ENCODE measurements around the gene CDK4. TPM values are rescaled to one million over a fixed set of nuclear protein-coding genes. Genes with fewer than 3 reads are reported as not detected.
"Not testable (repeated sequence)": the region's sequence is repeated elsewhere in the genome, so short reads cannot be mapped to it uniquely, and the experiment has no call there.

CDK4 gene
- total and polyA plus RNA-seq, 2 donors, result 71.7 to 89.9 TPM

- Histone ChIP-seq H3K36me3 (ENCODE audit: insufficient read depth) (peaks cover under 1% of the 10 kb centered on the region), H3K4me3 (ENCODE audit: low read depth, low read length) (no peak overlapping the region), H3K27ac (ENCODE audit: low read depth) (no peak overlapping the region), H3K4me1 (ENCODE audit: insufficient read depth) (peaks cover 2% of the 10 kb centered on the region)
- DNase-seq (ENCODE audit: extremely low spot score), result no peak
- WGBS, result 55% methylated on average over 11 of the region's 11 CpGs
Observed at GRCh38 chr12:57724936-57725740, 27.0 kb downstream of the CDK4 start.

GRCh38 chr12:57724003-57724935 is 27.8 kb downstream of the CDK4 start:
- H3K4me3 ChIP-seq (ENCODE audit: low read depth, low read length), result no peak overlapping the region
- H3K4me1 ChIP-seq (ENCODE audit: insufficient read depth), result peaks cover 2% of the 10 kb centered on the region
- H3K36me3 ChIP-seq (ENCODE audit: insufficient read depth), result peaks cover 4% of the 10 kb centered on the region
- WGBS, result 81% methylated on average over 12 of the region's 12 CpGs
- no peak for DNase-seq (ENCODE audit: extremely low spot score)
- H3K27ac ChIP-seq (ENCODE audit: low read depth), result no peak overlapping the region

GRCh38 chr12:57723630-57723962 is 28.5 kb downstream of the CDK4 start:
- no peak overlapping the region for H3K27ac ChIP-seq (ENCODE audit: low read depth)
- peaks cover 4% of the 10 kb centered on the region for H3K36me3 ChIP-seq (ENCODE audit: insufficient read depth)
- H3K4me3 ChIP-seq (ENCODE audit: low read depth, low read length), result no peak overlapping the region
- H3K4me1 ChIP-seq (ENCODE audit: insufficient read depth), result peaks cover 2% of the 10 kb centered on the region
- WGBS, result 75% methylated on average over 2 of the region's 2 CpGs
- DNase-seq (ENCODE audit: extremely low spot score), result no peak

GRCh38 chr12:57722716-57723629 is 29.1 kb downstream of the CDK4 start:
- no peak for DNase-seq (ENCODE audit: extremely low spot score)
- Histone ChIP-seq H3K4me3 (ENCODE audit: low read depth, low read length) (no peak overlapping the region), H3K4me1 (ENCODE audit: insufficient read depth) (peaks cover 2% of the 10 kb centered on the region), H3K27ac (ENCODE audit: low read depth) (no peak overlapping the region), H3K36me3 (ENCODE audit: insufficient read depth) (peaks cover 4% of the 10 kb centered on the region)
- 55% methylated on average over 11 of the region's 11 CpGs for WGBS

- not testable (repeated sequence) for DNase-seq (ENCODE audit: extremely low spot score); H3K4me3 ChIP-seq (ENCODE audit: low read depth, low read length); H3K27ac ChIP-seq (ENCODE audit: low read depth); H3K4me1 ChIP-seq (ENCODE audit: insufficient read depth); H3K36me3 ChIP-seq (ENCODE audit: insufficient read depth)
- 95% methylated on average over 16 of the region's 16 CpGs for WGBS
Observed at GRCh38 chr12:57721846-57722608, 30.1 kb downstream of the CDK4 start.

- Histone ChIP-seq H3K4me3 (ENCODE audit: low read depth, low read length) (no peak overlapping the region), H3K27ac (ENCODE audit: low read depth) (no peak overlapping the region), H3K36me3 (ENCODE audit: insufficient read depth) (peaks cover 7% of the 10 kb centered on the region), H3K4me1 (ENCODE audit: insufficient read depth) (no peaks in the 10 kb centered on the region)
- no peak for DNase-seq (ENCODE audit: extremely low spot score)
- 87% methylated on average over 11 of the region's 11 CpGs for WGBS
Observed at GRCh38 chr12:57720606-57721595, 31.2 kb downstream of the CDK4 start.

GRCh38 chr12:57719777-57720605 is 32.1 kb downstream of the CDK4 start:
- 90% methylated on average over 20 of the region's 20 CpGs for WGBS
- H3K4me3 ChIP-seq (ENCODE audit: low read depth, low read length), result no peak overlapping the region
- no peak overlapping the region for H3K27ac ChIP-seq (ENCODE audit: low read depth)
- no peak for DNase-seq (ENCODE audit: extremely low spot score)
- peaks cover 7% of the 10 kb centered on the region for H3K36me3 ChIP-seq (ENCODE audit: insufficient read depth)
- H3K4me1 ChIP-seq (ENCODE audit: insufficient read depth), result no peaks in the 10 kb centered on the region

- Histone ChIP-seq H3K36me3 (ENCODE audit: insufficient read depth) (peaks cover 7% of the 10 kb centered on the region), H3K27ac (ENCODE audit: low read depth) (no peak overlapping the region), H3K4me1 (ENCODE audit: insufficient read depth) (no peaks in the 10 kb centered on the region), H3K4me3 (ENCODE audit: low read depth, low read length) (no peak overlapping the region)
- DNase-seq (ENCODE audit: extremely low spot score), result no peak
- 96% methylated on average over 15 of the region's 15 CpGs for WGBS
Observed at GRCh38 chr12:57718641-57719528, 33.2 kb downstream of the CDK4 start.

- H3K27ac ChIP-seq (ENCODE audit: low read depth), result no peak overlapping the region
Observed at GRCh38 chr12:57717846-57718640, 34.1 kb downstream of the CDK4 start.

GRCh38 chr12:57717131-57717530 is 35.0 kb downstream of the CDK4 start:
- WGBS, result 95% methylated on average over 5 of the region's 5 CpGs
- no peak for DNase-seq (ENCODE audit: extremely low spot score)
- H3K27ac ChIP-seq (ENCODE audit: low read depth), result no peak overlapping the region
- H3K4me1 ChIP-seq (ENCODE audit: insufficient read depth), result no peaks in the 10 kb centered on the region
- H3K36me3 ChIP-seq (ENCODE audit: insufficient read depth), result peaks cover 7% of the 10 kb centered on the region
- no peak overlapping the region for H3K4me3 ChIP-seq (ENCODE audit: low read depth, low read length)

More at GRCh38 chr12:57717846-57718640, 34.1 kb downstream of the CDK4 start:
- 96% methylated on average over 22 of the region's 22 CpGs for WGBS
- H3K4me3 ChIP-seq (ENCODE audit: low read depth, low read length), result no peak overlapping the region
- H3K4me1 ChIP-seq (ENCODE audit: insufficient read depth), result no peaks in the 10 kb centered on the region
- no peak for DNase-seq (ENCODE audit: extremely low spot score)
- peaks cover 7% of the 10 kb centered on the region for H3K36me3 ChIP-seq (ENCODE audit: insufficient read depth)

Data from urinary bladder (tissue), 4 donors.